GM12865 (cell line): ENCODE data around the gene LAMC1.

ENCODE experiments used
- DNase-seq: peaks from one replicate; pipeline ENCODE4 v3.0.0; 2010; ENCODE audit warnings: low read depth
- H3K4me3 ChIP-seq: 2 replicates; pipeline ENCODE4 v1.5.1; 2011; ENCODE audit warnings: mild to moderate bottlenecking, low read depth, low read length, control low read depth
- CTCF ChIP-seq: IDR thresholded peaks from 2 replicates; pipeline ENCODE4 v1.5.1; 2011; ENCODE audit warnings: low read length, control low read depth, low read depth, inconsistent platforms; ENCODE audit not compliant: insufficient read depth; ENCODE audit errors: missing control alignments

Gene LAMC1

GRCh38 chr1:183087001-183087400, 63.8 kb downstream of the LAMC1 start:
- no peak for DNase-seq
- no peak for TF ChIP-seq CTCF
- H3K4me3 ChIP-seq = no peak overlapping the region

- no peak overlapping the region for H3K4me3 ChIP-seq
- no peak for TF ChIP-seq CTCF
- DNase-seq = no peak
Observed at GRCh38 chr1:183089025-183089639, 65.9 kb downstream of the LAMC1 start.

- DNase-seq = no peak
- no peak overlapping the region for H3K4me3 ChIP-seq
- TF ChIP-seq CTCF = no peak
Observed at GRCh38 chr1:183090391-183091006, 67.3 kb downstream of the LAMC1 start.

- no peak for DNase-seq
- no peak for TF ChIP-seq CTCF
- H3K4me3 ChIP-seq = no peak overlapping the region
Observed at GRCh38 chr1:183091181-183091580, 68.0 kb downstream of the LAMC1 start.

GRCh38 chr1:183092350-183092749, 69.1 kb downstream of the LAMC1 start:
- no peak for TF ChIP-seq CTCF
- DNase-seq = peak; percentile 27
- H3K4me3 ChIP-seq = no peak overlapping the region

GRCh38 chr1:183093066-183093668, 69.9 kb downstream of the LAMC1 start:
- DNase-seq = no peak
- no peak overlapping the region for H3K4me3 ChIP-seq
- TF ChIP-seq CTCF = no peak

- TF ChIP-seq CTCF = no peak
- H3K4me3 ChIP-seq = no peak overlapping the region
- no peak for DNase-seq
Observed at GRCh38 chr1:183093786-183094298, 70.6 kb downstream of the LAMC1 start.
